ENCODE data around the gene ANXA11.

DNA sequence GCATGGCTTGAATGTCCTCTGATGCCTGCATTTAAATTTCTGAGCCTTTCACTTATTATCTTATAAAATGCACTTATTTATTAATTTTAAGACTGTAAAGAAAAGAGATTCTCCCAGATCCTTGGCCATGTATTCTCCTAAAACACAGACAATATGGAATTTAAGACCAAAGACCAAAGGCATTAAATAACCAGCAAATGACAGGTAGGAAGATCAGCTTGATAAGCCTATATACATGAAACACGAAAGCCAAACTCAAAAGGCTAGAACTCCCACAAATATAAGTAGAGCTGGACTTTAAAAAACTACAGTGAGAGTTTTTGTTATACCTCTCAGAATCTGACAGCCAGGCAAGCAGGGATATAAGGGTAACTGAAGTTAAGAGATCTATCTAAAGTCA is 5.1 kb downstream of the ANXA11 start:
- TF ChIP-seq TAF1 (IDR thresholded peaks at IDR 0.05; ENCODE audit: borderline replicate concordance, insufficient read depth, low read length): no peak
- no peak for TF ChIP-seq POLR2AphosphoS5 (IDR thresholded peaks at IDR 0.05; ENCODE audit: low read depth, low read length)
- no peak for TF ChIP-seq REST (IDR thresholded peaks at IDR 0.05; ENCODE audit: insufficient read depth in 1 of 2, low read depth in 2 of 2, low read length in 2 of 2)
- TF ChIP-seq SIN3A (IDR thresholded peaks at IDR 0.05; ENCODE audit: borderline replicate concordance, insufficient read depth, low read length): no peak
- no peak for TF ChIP-seq FOXP2 (optimal IDR thresholded peaks at IDR 0.05; ENCODE audit: borderline replicate concordance, extremely low read depth, extremely low read length, insufficient read depth)

Data from PFSK-1 (cell line).